VCaP (cell line): ENCODE data around the gene IL9.

ENCODE experiments used
- H3K27ac ChIP-seq: fragments of 450-650 bp; 2 replicates; pipeline ENCODE4 v1.5.1; 2017
- TF ChIP-seq, protein P1 (sequence below): fragments of 450-650 bp; conservative IDR thresholded peaks from 2 replicates; pipeline ENCODE4 v1.5.1; 2017; ENCODE audit warnings: mild to moderate bottlenecking, moderate library complexity

Gene IL9

DNA sequence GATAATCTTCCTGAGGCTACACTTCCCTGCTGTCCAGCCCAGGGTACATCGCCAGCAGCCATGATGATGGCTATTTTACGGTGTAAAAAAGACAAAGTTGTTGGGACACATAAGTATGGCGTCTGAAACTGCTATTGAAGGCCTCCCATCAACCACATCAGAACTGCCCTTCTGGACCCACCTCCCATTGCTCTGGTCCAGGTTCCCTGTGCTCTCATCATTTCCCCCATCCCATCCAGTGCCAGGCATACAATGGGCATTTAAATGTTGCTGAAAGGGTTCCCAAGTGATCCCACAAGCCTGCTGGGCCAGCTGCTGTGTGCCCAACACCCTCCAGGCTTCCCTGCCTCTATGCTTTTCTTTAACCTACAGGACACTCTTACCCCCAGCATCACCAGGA, 10.6 kb downstream of the IL9 start:
- no peak overlapping the region for H3K27ac ChIP-seq
- TF ChIP-seq, protein P1, sequence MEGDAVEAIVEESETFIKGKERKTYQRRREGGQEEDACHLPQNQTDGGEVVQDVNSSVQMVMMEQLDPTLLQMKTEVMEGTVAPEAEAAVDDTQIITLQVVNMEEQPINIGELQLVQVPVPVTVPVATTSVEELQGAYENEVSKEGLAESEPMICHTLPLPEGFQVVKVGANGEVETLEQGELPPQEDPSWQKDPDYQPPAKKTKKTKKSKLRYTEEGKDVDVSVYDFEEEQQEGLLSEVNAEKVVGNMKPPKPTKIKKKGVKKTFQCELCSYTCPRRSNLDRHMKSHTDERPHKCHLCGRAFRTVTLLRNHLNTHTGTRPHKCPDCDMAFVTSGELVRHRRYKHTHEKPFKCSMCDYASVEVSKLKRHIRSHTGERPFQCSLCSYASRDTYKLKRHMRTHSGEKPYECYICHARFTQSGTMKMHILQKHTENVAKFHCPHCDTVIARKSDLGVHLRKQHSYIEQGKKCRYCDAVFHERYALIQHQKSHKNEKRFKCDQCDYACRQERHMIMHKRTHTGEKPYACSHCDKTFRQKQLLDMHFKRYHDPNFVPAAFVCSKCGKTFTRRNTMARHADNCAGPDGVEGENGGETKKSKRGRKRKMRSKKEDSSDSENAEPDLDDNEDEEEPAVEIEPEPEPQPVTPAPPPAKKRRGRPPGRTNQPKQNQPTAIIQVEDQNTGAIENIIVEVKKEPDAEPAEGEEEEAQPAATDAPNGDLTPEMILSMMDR: no peak

DNA sequence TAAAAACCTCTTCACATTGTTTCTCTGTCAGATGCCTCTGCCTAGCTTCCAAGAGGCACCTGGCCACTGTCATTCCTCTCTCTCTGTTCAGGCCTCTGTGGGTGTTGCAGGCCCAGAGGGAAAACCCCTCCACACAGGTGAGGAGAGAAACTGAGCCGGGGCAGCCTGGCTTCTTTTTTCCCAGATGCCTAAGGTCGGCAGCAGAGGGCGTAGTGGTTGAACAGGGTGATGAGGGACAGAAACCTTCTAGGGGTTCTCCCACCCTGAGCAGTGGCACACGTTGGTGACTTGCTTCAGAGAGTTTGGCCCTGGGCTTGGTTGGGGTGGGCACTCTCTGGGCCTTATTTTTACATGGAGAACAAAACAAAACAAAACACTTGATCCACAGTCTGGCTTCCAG, 12.2 kb downstream of the IL9 start:
- H3K27ac ChIP-seq: no peak overlapping the region
- TF ChIP-seq, protein P1: no peak

DNA sequence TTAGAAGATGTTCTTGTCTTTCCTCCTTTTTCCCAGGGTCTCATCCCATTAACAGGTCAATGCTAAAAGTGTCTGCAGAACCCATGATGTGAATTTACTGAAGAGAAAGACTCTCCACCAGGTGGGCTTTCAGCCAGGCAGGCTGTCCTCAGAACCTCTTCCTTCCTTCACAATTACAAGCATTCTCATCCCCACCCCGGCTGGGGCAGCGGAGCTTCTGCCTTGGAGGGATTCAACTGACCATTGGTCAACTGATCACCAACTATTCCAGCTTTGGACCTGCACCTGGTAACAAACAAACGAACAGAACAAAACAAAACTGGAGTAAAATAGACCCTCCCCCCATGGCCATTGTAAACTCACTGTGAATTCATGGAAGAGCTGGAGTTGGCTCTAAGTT, 12.6 kb downstream of the IL9 start:
- TF ChIP-seq, protein P1: no peak
- no peak overlapping the region for H3K27ac ChIP-seq

DNA sequence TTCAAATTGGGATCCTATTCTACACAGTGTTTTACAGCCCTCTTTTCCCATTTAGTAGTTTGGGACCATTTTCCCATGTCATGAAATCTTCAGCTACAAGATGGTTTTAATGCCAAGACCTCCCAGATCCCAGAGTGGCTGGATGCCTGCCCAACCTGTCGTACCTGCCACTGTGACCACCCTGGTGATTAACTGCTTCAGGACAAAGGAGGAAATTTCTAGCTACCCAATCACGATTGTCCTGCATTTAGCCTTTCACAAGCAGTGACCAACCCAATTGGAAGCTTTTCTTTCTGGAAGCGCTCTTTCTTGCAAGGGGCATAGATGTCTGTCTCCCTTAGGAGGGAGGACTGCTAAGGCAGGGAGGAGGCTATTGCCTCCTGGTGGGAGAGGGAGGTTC, 13.8 kb downstream of the IL9 start:
- TF ChIP-seq, protein P1: no peak

DNA sequence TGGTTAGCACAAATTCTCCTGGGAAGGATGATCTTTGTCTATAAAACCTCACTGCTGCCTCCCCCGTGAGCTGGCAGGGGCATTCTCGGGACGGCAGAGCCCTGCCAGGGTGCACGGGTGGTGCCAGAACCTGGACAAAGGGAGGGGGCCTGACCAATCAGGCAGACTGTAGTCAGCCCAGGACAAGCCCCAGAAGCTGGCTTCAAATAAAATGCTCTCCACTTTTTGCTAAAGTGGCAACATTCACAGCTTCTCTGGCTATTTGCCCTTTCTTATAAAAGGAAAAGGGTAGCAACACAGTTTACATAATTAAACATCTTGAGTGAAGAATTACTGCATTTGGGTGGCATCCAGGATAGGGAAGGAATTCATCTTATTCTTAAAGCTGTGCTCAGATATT, 14.4 kb downstream of the IL9 start:
- TF ChIP-seq, protein P1: no peak
- H3K27ac ChIP-seq: no peak overlapping the region

More for the DNA sequence above, 13.8 kb downstream of the IL9 start:
- H3K27ac ChIP-seq: no peak overlapping the region

DNA sequence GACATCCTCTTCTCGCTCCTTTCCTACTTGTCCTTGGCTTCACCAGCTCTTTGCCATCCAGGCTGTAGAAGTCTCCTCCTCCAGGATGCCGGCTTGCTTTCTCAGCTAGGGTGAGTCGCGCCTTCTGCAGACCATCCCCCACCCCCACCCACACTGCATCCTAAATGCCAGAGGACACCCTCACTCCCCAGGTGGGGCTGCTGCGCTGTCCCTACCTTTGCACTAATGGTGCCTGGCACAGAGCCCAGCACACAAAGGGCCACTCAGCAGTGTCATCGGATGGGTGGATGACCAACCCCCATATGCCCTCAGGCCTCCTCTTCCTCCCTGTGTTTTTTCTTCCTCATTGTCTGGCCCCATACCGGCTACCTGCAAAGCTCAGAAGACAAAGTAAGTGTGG, 14.8 kb downstream of the IL9 start:
- no peak overlapping the region for H3K27ac ChIP-seq
- TF ChIP-seq, protein P1: no peak

DNA sequence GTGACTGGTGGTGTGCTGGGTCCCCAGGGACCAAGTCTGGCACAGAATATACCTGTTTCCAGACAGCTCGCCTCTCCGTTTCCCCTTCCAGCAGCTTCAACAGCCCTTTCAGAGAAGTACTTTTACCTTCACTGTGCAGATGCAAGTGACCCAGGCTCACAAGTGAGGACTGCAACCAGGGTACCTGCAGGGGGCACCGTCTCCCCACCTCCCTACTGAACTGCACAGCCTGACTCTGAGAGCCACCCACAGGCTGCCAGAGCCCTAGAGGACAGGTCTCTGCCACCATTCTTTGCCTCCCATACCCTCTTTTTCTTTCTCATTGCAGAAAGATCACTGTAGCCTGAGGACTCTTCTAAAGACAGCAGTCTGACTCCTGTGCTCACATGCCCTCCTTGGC, 15.4 kb downstream of the IL9 start:
- no peak overlapping the region for H3K27ac ChIP-seq
- TF ChIP-seq, protein P1: no peak; the same call in 1 of the 2 replicates

DNA sequence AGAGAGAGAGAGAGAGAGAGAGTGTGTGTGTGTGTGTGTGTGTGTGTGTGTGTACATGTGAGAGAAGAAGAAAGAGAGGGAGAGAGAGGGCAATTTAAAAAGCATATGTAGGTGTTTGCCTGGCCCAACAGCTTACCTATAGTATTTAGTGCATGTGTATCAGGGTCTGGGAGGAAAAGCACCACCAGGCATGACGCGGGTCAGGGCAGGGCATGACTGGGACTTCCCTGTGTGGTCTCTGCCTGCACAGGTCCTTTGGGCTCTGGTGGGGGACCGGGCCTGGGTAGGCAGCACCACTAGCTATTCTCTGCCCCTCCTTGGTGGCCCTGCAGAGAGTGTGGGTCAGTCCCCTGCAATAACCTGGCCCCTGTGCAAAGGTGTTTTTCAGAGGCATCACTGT, 16.1 kb downstream of the IL9 start:
- H3K27ac ChIP-seq: no peak overlapping the region
- TF ChIP-seq, protein P1: no peak
